RWPE2 (cell line): Measurements from ENCODE around the gene CCDC86.

Experiments used
- ATAC-seq: fragments of 200-7000 bp; cut with Tn5 transposase; 3 replicates; pipeline ENCODE4 v1.9.1; 2021; ENCODE audit warnings: low read depth
- DNase-seq: peaks from one replicate; pipeline ENCODE4 v3.0.0-alpha.2; 2020; ENCODE audit warnings: low spot score
- H3K27ac ChIP-seq: fragments of 450-650 bp; 2 replicates; pipeline ENCODE4 v1.5.1; 2017; ENCODE audit warnings: mild to moderate bottlenecking; ENCODE audit not compliant: poor library complexity, severe bottlenecking
- H3K27me3 ChIP-seq: fragments of 250-450 bp; sonication (Bioruptor Pico); 2 replicates; pipeline ENCODE4 v1.5.1; 2021; ENCODE audit warnings: mild to moderate bottlenecking, moderate library complexity; ENCODE audit not compliant: insufficient read depth, poor library complexity, severe bottlenecking
- H3K36me3 ChIP-seq: fragments of 250-450 bp; sonication (Bioruptor Pico); 2 replicates; pipeline ENCODE4 v1.5.1; 2020; ENCODE audit warnings: low read depth, mild to moderate bottlenecking, moderate library complexity
- H3K4me1 ChIP-seq: fragments of 250-450 bp; sonication (Bioruptor Pico); 2 replicates; pipeline ENCODE4 v1.5.1; 2021; ENCODE audit warnings: mild to moderate bottlenecking, moderate library complexity; ENCODE audit not compliant: insufficient read depth, poor library complexity, severe bottlenecking
- H3K4me3 ChIP-seq: fragments of 250-450 bp; sonication (Bioruptor Pico); 2 replicates; pipeline ENCODE4 v1.5.1; 2021; ENCODE audit warnings: mild to moderate bottlenecking, moderate library complexity; ENCODE audit not compliant: severe bottlenecking
- H3K9me3 ChIP-seq: fragments of 250-450 bp; sonication (Bioruptor Pico); 2 replicates; pipeline ENCODE4 v1.5.1; 2021; ENCODE audit warnings: mild to moderate bottlenecking, moderate library complexity; ENCODE audit not compliant: severe bottlenecking
- TF ChIP-seq, protein P1 (sequence below): fragments of 450-650 bp; IDR thresholded peaks from one replicate; pipeline ENCODE4 v1.5.1; 2017; ENCODE audit warnings: mild to moderate bottlenecking, moderate library complexity; ENCODE audit not compliant: poor library complexity, severe bottlenecking

Gene CCDC86

DNA sequence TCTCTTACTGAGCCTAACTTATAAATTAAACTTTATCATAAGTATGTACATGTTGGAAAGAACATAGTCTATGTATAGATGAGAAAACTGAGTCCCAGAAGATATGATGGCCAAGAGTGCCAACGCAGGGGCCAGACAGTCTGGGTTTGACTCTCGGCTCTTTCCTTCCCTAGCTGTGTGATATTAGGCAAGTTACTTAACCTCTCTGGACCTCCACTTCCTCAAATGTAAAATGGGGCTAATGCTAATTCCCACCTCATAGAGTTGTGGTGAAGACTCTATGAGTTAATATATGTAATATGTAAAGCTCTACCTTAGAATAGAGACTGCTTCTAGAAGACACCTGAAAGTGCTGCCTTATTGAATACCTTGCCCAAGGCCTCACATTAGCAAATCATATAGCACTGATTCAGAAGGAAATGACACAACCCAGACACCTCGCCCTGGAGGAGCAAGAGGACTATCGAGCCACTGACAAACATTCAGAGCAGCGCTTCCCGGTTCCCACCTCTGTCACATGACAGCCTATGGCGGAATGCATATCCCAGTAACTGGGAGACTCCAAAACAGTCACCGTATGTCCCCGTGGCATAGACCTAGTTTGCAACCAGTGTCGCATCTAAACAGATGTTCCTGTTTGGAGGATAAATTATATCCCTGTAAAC is 11.3 kb upstream of the CCDC86 start:
- Histone ChIP-seq H3K27ac (no peak overlapping the region), H3K36me3 (no peaks in the 10 kb centered on the region), H3K27me3 (no peaks in the 10 kb centered on the region), H3K4me1 (peaks cover 4% of the 10 kb centered on the region), H3K9me3 (no peaks in the 10 kb centered on the region), H3K4me3 (no peak overlapping the region)
- TF ChIP-seq, protein P1, sequence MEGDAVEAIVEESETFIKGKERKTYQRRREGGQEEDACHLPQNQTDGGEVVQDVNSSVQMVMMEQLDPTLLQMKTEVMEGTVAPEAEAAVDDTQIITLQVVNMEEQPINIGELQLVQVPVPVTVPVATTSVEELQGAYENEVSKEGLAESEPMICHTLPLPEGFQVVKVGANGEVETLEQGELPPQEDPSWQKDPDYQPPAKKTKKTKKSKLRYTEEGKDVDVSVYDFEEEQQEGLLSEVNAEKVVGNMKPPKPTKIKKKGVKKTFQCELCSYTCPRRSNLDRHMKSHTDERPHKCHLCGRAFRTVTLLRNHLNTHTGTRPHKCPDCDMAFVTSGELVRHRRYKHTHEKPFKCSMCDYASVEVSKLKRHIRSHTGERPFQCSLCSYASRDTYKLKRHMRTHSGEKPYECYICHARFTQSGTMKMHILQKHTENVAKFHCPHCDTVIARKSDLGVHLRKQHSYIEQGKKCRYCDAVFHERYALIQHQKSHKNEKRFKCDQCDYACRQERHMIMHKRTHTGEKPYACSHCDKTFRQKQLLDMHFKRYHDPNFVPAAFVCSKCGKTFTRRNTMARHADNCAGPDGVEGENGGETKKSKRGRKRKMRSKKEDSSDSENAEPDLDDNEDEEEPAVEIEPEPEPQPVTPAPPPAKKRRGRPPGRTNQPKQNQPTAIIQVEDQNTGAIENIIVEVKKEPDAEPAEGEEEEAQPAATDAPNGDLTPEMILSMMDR = no peak
- DNase-seq (no peak), ATAC-seq (peak; percentile 78)

GRCh38 chr11:60831143-60831500 is 10.8 kb upstream of the CCDC86 start:
- DNase-seq (no peak), ATAC-seq (peak; percentile 86)
- Histone ChIP-seq H3K9me3 (no peaks in the 10 kb centered on the region), H3K4me1 (peaks cover 4% of the 10 kb centered on the region), H3K36me3 (no peaks in the 10 kb centered on the region), H3K27me3 (no peaks in the 10 kb centered on the region), H3K27ac (no peak overlapping the region), H3K4me3 (no peak overlapping the region)
- TF ChIP-seq, protein P1 = peak; percentile 94

DNA sequence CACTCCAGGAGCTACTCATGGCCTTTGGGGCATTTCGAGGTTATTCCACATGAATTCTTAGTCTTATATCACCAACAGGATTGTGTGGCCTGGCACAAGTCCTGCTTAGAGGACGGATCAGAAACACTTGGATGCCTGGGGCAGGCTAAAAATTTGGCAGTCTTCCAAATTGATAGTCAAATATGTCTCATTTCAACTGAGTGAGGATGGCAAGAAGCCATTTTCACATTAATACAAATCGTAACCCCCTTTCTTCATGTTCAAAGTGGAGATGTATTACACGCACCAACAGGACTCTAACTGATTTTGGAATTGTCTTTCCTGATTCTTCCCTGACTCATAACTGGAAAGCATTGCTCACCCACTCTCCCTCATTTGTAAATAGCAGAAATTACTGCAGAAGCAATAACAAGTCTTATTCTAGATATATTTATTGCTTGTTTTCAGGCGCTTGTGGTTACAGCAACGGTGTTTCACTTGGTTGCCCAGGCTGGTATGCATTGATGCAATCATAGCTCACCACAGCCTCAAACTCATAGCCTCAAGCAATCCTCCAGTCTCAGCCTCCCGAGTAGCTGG is 10.3 kb upstream of the CCDC86 start:
- H3K9me3 ChIP-seq = no peaks in the 10 kb centered on the region
- H3K27me3 ChIP-seq = no peaks in the 10 kb centered on the region
- DNase-seq (no peak), ATAC-seq (peak; percentile 28; the same call in 2 of the 3 replicates)
- no peaks in the 10 kb centered on the region for H3K36me3 ChIP-seq
- peaks cover 4% of the 10 kb centered on the region for H3K4me1 ChIP-seq
- H3K27ac ChIP-seq = no peak overlapping the region
- H3K4me3 ChIP-seq = no peak overlapping the region
- TF ChIP-seq, protein P1 = no peak

GRCh38 chr11:60834742-60835533 is 7.0 kb upstream of the CCDC86 start:
- H3K9me3 ChIP-seq = no peaks in the 10 kb centered on the region
- H3K27me3 ChIP-seq = no peaks in the 10 kb centered on the region
- H3K4me1 ChIP-seq = peaks cover 4% of the 10 kb centered on the region
- DNase-seq (no peak), ATAC-seq (no peak)
- TF ChIP-seq, protein P1 = no peak
- H3K27ac ChIP-seq = peak overlapping the region; percentile 15
- no peaks in the 10 kb centered on the region for H3K36me3 ChIP-seq
- H3K4me3 ChIP-seq = no peak overlapping the region
